Transverse colon (tissue), 4 donors: ENCODE data around the gene TMEM250. TPM values are rescaled to one million over a fixed set of nuclear protein-coding genes. Genes with fewer than 3 reads are reported as not detected.
"Not testable (repeated sequence)": the region's sequence is repeated elsewhere in the genome, so short reads cannot be mapped to it uniquely, and the experiment has no call there.

Experiments used
- DNase-seq: peaks from one replicate; pipeline ENCODE4 v3.0.0-alpha.2; 2019
- H3K27ac ChIP-seq, 4 donors: fragments of 200-600 bp; sonication (generic); 2 replicates each; pipeline ENCODE4 v1.5.1; 2016 to 2018; ENCODE audit warnings: inconsistent platforms in 4 of 4
- H3K27me3 ChIP-seq: fragments of 200-600 bp; sonication (generic); 2 replicates; pipeline ENCODE4 v1.5.1; 2017; ENCODE audit warnings: inconsistent platforms
- H3K36me3 ChIP-seq, 4 donors: fragments of 200-600 bp; sonication (generic); 2 replicates each; pipeline ENCODE4 v1.5.1; 2017 to 2019; ENCODE audit warnings: inconsistent platforms in 4 of 4
- H3K4me1 ChIP-seq, 4 donors: fragments of 200-600 bp; sonication (generic); 2 replicates each; pipeline ENCODE4 v1.5.1; 2017 to 2020; ENCODE audit warnings: inconsistent platforms in 4 of 4
- H3K4me3 ChIP-seq, 4 donors: fragments of 200-600 bp; sonication (generic); 1 replicate in 1 of 4; 2 replicates in 3 of 4; pipeline versions ENCODE4 v1.5.1 to v1.6.1; 2017 to 2019; ENCODE audit warnings: inconsistent platforms in 4 of 4
- H3K9me3 ChIP-seq, 2 donors: fragments of 200-600 bp; sonication (generic); 2 replicates each; pipeline ENCODE4 v1.5.1; 2017 to 2019; ENCODE audit warnings: inconsistent platforms in 2 of 2
- EP300 ChIP-seq: sonication (generic); formaldehyde crosslinking; IDR thresholded peaks from one replicate; pipeline ENCODE4 v1.6.1; 2017; ENCODE audit warnings: antibody characterized with exemption, low read depth
- POLR2A ChIP-seq: fragments of 450-650 bp; IDR thresholded peaks from one replicate; pipeline ENCODE4 v1.6.1; 2016; ENCODE audit warnings: antibody characterized with exemption, mild to moderate bottlenecking, moderate library complexity
- POLR2AphosphoS5 ChIP-seq, 3 donors: sonication (generic); formaldehyde crosslinking; IDR thresholded peaks; one replicate each; pipeline ENCODE4 v1.6.1; 2016; ENCODE audit warnings: antibody characterized with exemption in 3 of 3
- WGBS, 2 donors: methylation state at CpG; one replicate each; pipeline ENCODE4 v1.1.5; 2018; ENCODE audit warnings: low coverage in 1 of 2; 5-methylcytosine and 5-hydroxymethylcytosine counted together
- in situ Hi-C, 4 donors: fragments of 200-750 bp; cut with MboI; loops; one replicate each; pipeline versions ENCODE4 v1.15.0 to v1.15.1; 2017; ENCODE audit warnings: low sequenced_read_pairs in 3 of 4, low pct_ligation_motif_present in 1 of 4, low pct_unique_long_range_greater_than_20kb in 1 of 4
- intact Hi-C: fragments of 100-400 bp; cut with DNase I; formaldehyde crosslinking; loops from one replicate; pipeline ENCODE4 v1.15.1; 2023; ENCODE audit warnings: low total_unique reads
- total RNA-seq, 4 donors: library from RNA; depleted of rRNA; stranded (reverse); fragments of >200 nt; gene quantifications; one replicate each; pipeline ENCODE4 v1.1.0, GENCODE V29; 2016
- TF ChIP-seq, protein P1 (sequence below), 5 experiments: fragments of 200-600 bp in 3 of 5; fragments of 450-650 bp in 2 of 5; sonication (generic) in 3 of 5; IDR thresholded peaks; 1 replicate in 2 of 5; 2 replicates in 3 of 5; pipeline ENCODE4 v1.5.1; 2016 to 2017; ENCODE audit warnings: antibody characterized with exemption in 5 of 5, inconsistent platforms in 3 of 5, mild to moderate bottlenecking in 2 of 5, moderate library complexity in 1 of 5

Gene TMEM250
- total RNA-seq, 4 donors from 2014 or later = 50.3 to 187 (median 86.6) TPM

DNA sequence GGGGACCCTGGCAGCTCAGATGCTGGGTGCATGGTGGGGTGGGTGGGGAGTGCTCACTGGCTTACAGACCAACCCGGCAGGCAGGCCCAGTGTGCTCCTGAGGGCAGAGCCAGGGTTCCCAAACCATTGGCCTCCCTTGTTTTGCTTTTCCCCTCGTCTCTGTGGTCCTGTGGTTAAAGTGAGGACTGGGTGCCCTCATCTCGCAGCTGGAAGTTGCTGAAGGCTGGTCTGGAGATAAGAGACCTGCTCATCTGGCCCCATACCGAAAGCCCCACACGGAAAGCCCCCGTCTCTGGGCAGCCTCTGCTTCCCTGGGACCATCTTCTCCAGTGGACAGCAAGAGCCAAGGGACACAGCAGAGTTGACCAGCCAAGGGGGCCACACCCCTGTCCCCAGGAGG is 13.8 kb downstream of the TMEM250 start:
- TF ChIP-seq, protein P1, sequence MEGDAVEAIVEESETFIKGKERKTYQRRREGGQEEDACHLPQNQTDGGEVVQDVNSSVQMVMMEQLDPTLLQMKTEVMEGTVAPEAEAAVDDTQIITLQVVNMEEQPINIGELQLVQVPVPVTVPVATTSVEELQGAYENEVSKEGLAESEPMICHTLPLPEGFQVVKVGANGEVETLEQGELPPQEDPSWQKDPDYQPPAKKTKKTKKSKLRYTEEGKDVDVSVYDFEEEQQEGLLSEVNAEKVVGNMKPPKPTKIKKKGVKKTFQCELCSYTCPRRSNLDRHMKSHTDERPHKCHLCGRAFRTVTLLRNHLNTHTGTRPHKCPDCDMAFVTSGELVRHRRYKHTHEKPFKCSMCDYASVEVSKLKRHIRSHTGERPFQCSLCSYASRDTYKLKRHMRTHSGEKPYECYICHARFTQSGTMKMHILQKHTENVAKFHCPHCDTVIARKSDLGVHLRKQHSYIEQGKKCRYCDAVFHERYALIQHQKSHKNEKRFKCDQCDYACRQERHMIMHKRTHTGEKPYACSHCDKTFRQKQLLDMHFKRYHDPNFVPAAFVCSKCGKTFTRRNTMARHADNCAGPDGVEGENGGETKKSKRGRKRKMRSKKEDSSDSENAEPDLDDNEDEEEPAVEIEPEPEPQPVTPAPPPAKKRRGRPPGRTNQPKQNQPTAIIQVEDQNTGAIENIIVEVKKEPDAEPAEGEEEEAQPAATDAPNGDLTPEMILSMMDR (IDR thresholded peaks at IDR 0.05) = no peak
- no peak for TF ChIP-seq POLR2A
- TF ChIP-seq POLR2AphosphoS5 (IDR thresholded peaks at IDR 0.05) = no peak
- TF ChIP-seq EP300 = no peak
- WGBS, 2 donors = 65% methylated on average over 6 of the region's 6 CpGs; no CpG with 5 or more reads in 1 of the 2 donors
- peaks cover 22 to 66% (median 50%) of the 10 kb centered on the region in 4 donors for H3K4me1 ChIP-seq

DNA sequence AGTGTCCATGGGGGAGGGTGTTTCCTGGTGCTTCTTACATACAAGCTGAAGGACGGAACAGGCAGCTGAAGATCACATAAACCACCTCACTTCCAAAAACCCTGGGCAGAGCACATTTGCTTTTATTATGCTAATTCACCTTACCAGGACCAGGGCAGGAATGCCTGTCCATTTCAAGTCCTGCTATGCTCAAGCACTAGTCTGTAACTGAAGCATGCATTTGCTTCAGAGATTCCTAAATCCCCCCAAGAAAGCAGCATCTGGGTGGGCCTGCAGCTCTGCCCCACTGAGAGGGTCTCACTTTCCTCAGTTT is 14.2 kb downstream of the TMEM250 start:
- intact Hi-C loops = no loop called here
- in situ Hi-C loops = loop anchor here in 1 of 4 donors (25.0 kb wide), 1 partner anchor 242 kb away; no protein-coding TSS in a partner anchor
- H3K4me1 ChIP-seq = peaks cover 21 to 63% (median 48%) of the 10 kb centered on the region in 4 donors
- no peaks in the 10 kb centered on the region for H3K36me3 ChIP-seq
- no peak for DNase-seq
- H3K27me3 ChIP-seq = peaks cover 8% of the 10 kb centered on the region
- TF ChIP-seq POLR2AphosphoS5 (IDR thresholded peaks at IDR 0.05) (no peak), POLR2A (no peak), EP300 (no peak)
- TF ChIP-seq, protein P1 (IDR thresholded peaks at IDR 0.05) = no peak
- no peaks in the 10 kb centered on the region for H3K9me3 ChIP-seq
- H3K27ac ChIP-seq = no peak overlapping the region
- no peak overlapping the region for H3K4me3 ChIP-seq
- 12% methylated on average over 1 of the region's 1 CpG; no CpG with 5 or more reads in 1 of the 2 donors for WGBS, 2 donors

More for the DNA sequence above, 13.8 kb downstream of the TMEM250 start:
- intact Hi-C loops = no loop called here
- H3K27me3 ChIP-seq = peaks cover 7% of the 10 kb centered on the region
- H3K9me3 ChIP-seq = no peaks in the 10 kb centered on the region
- no peaks in the 10 kb centered on the region for H3K36me3 ChIP-seq
- no peak for DNase-seq
- no peak overlapping the region for H3K4me3 ChIP-seq
- H3K27ac ChIP-seq = peak overlapping the region; percentile 1 to 85 (median 47)
- in situ Hi-C loops = loop anchor here in 1 of 4 donors (25.0 kb wide), 1 partner anchor 243 kb away; no protein-coding TSS in a partner anchor

GRCh38 chr9:136103651-136104487 is 14.8 kb downstream of the TMEM250 start:
- H3K4me3 ChIP-seq = no peak overlapping the region
- in situ Hi-C loops (loop anchor here in 1 of 4 donors (25.0 kb wide), 1 partner anchor 242 kb away; no protein-coding TSS in a partner anchor), intact Hi-C loops (no loop called here)
- 50% methylated on average over 26 of the region's 34 CpGs; no CpG with 5 or more reads in 1 of the 2 donors for WGBS, 2 donors
- H3K27ac ChIP-seq = no peak overlapping the region
- H3K4me1 ChIP-seq = peaks cover 15 to 60% (median 44%) of the 10 kb centered on the region in 4 donors
- H3K9me3 ChIP-seq = no peaks in the 10 kb centered on the region
- H3K27me3 ChIP-seq = peaks cover 13% of the 10 kb centered on the region
- TF ChIP-seq POLR2A (no peak), POLR2AphosphoS5 (IDR thresholded peaks at IDR 0.05) (peak in 2 of 3 donors; percentile 62 to 67)
- peak; percentile 51 for DNase-seq
- no peaks in the 10 kb centered on the region for H3K36me3 ChIP-seq

DNA sequence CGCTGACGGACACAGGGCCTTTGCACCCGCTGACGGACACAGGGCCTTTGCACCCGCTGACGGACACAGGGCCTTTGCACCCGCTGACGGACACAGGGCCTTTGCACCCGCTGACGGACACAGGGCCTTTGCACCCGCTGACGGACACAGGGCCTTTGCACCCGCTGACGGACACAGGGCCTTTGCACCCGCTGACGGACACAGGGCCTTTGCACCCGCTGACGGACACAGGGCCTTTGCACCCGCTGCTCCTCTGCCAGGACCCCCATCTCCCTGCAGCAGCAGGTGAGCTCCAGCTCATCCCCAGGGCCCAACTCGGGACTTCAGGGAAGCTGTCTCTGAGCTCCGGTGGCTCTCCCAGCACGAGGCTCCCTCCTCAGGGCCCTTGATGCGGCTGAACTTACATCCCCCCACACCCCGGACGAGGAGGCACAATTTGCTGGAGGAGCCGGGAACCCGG is 17.0 kb downstream of the TMEM250 start:
- WGBS, 2 donors = 93% methylated on average over 9 of the region's 27 CpGs; no CpG with 5 or more reads in 1 of the 2 donors
- DNase-seq, H3K4me3 ChIP-seq, H3K36me3 ChIP-seq, intact Hi-C loops, H3K27ac ChIP-seq, H3K9me3 ChIP-seq: not testable (repeated sequence)
- in situ Hi-C loops = loop anchor here in 1 of 4 donors (25.0 kb wide), 1 partner anchor 239 kb away; no protein-coding TSS in a partner anchor
- peaks cover under 1 to 41% (median 23%) of the 10 kb centered on the region in 4 donors for H3K4me1 ChIP-seq
- peaks cover 18% of the 10 kb centered on the region for H3K27me3 ChIP-seq
